Globus pallidus (tissue), 1 donor: ENCODE measurements around the gene EPHX1.
A peak's percentile ranks its signal among the peaks of the same experiment; 100 is the strongest.
"Not testable (repeated sequence)": the region's sequence is repeated elsewhere in the genome, so short reads cannot be mapped to it uniquely, and the experiment has no call there.

Source experiments
- DNase-seq: peaks from one replicate; pipeline ENCODE4 v3.0.0-alpha.2; 2015; ENCODE audit warnings: low spot score

EPHX1 gene

DNA sequence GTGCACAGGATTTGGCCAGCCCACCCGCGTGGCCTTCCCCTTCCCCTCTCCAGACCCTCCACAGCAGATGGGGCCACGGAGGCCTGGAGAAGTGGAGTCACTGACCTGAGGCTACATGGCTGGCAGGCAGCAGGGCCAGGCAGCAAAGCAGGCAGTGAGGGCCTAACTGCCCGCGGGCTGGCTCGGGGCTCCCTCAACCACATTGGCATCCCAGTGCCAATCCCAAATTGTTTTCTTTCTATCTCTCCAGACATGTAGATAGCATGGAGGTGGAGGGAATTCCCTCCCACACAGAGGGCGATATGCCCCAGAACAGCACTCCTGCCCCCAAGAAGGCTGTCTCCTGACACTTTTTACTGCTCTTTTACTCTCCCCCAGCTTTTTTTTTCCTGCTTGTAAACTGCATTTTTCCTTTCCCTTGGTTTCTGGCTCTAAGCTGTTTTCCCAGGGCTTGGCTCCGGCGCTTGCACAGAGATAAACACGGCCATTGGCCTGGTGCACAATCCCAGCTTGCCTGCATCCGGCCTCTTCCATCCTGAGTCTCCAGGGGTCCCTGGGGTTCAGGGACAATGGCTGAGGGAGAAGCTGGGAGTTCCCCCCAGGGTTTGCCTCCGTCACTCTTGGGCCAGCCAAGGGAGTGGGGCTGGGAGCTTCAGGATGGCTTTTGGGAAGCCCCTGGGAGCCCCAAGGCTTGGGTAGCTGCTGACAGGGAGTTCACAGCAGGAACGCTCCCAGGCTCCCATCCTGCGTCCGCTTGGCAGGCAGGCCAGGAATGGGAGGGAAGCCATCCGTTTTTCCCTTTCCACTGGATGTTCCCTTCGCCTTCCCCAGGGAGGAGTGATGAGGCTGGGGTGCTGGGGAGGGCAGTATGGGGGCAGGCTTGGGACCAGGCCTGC is 7.0 kb downstream of the EPHX1 start:
- no peak for DNase-seq

DNA sequence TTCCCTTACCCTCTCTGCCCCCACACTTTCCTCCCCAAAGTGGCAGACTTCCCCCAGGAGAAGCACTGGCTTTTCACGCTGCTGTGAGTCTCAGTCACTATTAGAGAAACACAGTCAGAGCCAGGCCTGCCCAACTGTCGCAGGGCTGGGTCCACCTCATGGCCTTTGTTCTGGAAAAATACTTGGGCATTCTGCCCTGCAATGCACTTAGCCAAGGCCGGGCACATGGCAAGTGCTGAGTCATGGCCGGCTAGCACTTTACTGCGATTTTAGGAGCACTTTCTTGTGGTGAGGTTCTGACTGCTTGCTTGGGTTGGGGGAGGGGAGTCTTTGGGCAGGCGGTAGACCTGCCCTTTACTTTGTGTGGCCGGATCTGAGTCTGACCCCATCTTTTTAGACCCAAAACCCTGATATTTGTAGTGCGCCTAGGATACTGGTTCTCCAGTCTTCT is 7.7 kb downstream of the EPHX1 start:
- DNase-seq: peak; percentile 91

DNA sequence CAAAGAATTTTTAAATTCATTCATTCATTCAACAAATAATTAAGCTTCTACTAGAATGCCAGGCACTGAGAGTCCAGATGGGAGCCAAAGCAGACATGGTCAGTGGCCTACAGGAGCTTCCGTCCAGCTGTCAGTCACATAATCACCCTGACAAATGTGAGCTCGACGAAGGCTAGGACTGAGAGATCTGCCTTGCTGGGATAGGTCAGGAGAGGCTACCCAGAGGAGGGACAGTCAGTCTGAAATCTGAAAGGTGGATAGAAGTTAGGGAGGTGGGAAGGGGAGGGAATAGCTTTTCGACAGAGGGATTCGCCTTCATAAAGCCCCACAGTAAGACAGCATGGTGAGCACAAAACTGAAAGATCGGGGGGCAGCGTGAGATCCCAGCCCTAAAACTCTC is 8.3 kb downstream of the EPHX1 start:
- no peak for DNase-seq

- DNase-seq: no peak
Observed at GRCh38 chr1:225819346-225820192, 9.6 kb downstream of the EPHX1 start.

DNA sequence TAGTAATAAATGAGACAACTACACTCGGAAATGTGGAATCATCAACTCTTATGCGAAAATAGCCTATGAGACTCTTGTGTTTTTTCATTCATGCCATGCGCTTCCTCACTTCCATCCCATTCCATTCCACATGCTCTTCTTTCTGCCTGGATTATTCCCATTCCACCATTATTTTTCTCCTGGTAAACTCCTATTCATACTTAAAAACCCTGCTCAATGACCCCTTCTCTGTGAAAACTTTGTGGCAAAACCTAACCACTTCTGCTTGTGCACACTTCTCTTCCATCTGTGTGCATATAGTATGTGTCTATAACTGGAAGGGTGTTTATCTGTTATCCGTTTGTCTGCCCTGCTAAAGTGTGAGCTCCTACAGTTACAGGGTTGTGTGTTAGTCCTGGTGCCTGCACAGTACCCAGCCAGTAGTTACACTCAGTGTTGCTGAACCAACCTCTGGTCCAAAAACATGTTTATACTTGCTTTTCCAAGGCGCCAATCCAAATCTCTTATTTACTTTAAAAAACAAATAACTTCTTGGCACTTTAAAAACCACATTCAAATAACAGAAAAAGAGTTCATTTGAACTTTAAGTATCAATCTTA is 10.7 kb downstream of the EPHX1 start:
- DNase-seq: no peak

- DNase-seq: no peak
Observed at GRCh38 chr1:225822655-225823403, 12.9 kb downstream of the EPHX1 start.

DNA sequence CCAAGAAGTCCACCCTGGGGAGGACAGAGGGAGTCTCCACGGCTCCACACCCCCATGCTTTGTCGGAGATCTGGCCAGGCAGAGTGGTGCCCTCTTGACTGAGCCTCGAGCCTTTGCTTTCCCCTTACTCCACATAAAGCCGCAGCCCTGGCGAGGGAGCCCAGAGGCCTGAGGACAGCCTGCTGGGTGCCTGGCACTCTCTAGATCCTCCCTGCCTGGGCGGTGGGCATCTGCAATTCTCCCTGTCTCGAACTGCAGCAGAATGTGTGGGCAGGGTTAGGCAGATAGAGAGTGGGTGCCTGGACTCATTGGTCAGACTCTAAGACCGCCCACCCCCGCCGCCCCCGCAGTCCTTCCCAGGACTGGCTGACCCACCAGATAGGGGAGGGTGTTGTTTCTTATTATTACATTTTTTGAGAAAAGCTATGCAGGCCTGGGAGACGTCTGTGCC is 13.9 kb downstream of the EPHX1 start:
- DNase-seq: no peak

DNA sequence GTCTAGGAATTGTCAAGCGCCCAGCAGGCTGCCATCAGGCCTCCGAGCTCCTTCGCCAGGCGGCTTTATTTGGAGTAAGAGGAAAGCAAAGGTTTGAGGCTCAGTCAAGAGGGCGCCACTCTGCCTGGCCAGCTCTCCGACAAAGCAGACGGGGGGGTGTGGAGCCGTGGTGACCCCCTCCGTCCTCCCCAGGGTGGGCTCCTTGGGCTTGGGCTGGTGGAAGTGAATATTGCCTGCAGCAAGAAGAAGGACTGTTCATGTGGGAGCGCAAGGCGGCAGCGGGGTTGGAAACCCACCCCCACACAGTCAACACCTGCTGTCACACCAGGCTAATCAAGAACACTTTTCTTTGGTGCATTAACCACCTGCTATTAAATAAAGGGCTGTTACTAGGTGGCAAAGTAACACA is 14.6 kb downstream of the EPHX1 start:
- no peak for DNase-seq

GRCh38 chr1:225825078-225825477 is 15.2 kb downstream of the EPHX1 start:
- DNase-seq: no peak

GRCh38 chr1:225825607-225826007 is 15.7 kb downstream of the EPHX1 start:
- no peak for DNase-seq

- no peak for DNase-seq
Observed at GRCh38 chr1:225827076-225827475, 17.2 kb downstream of the EPHX1 start.

GRCh38 chr1:225828706-225829345 is 18.9 kb downstream of the EPHX1 start:
- DNase-seq: no peak

GRCh38 chr1:225830841-225831240 is 20.9 kb downstream of the EPHX1 start:
- no peak for DNase-seq

DNA sequence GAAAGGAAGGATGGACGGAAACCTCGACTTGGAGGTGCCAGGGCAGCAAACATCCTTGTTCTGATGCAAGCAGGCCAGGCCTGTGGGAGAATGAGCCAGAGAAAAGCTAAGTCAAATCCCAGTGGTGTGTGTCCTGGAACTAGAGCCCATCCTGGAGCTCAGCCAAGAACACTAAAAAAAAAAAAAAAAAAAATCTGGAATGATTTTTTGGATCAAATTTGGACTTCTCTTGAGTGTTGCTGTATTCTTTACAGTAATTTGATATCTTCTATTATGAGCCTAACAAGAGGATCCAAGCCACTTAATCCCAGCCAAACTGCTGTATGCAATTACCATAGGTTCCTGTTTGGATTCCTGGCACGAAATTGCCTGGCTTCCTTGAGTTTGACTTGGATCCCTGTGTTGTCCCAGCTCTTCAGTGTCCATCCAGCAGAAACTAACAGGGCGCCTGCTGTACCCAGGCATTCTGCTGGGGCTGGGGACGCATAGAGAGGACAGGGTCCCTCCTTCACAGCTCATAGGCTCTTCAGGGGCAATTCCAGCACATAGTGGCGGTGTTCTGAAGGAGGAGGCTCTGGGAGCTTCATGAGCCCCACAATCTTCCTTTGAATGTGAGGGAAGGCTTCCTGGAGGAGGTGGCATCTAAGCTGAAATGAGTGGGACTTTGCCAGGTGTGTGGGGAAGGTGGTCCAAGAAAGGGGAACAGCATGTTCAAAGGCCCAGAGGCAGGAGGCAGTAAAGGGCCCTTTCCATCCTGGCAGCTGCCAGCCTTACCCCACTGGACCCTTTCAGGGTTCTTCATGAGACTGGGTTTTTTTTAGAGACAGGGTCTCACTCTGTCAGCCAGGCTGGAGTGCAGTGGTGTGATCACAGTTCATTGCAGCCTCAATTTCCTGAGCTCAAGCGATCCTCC is 24.7 kb downstream of the EPHX1 start:
- no peak for DNase-seq

- no peak for DNase-seq
Observed at GRCh38 chr1:225835856-225836255, 25.9 kb downstream of the EPHX1 start.

GRCh38 chr1:225836296-225836695 is 26.4 kb downstream of the EPHX1 start:
- DNase-seq: not testable (repeated sequence)

GRCh38 chr1:225838793-225839192 is 28.9 kb downstream of the EPHX1 start:
- no peak for DNase-seq

GRCh38 chr1:225840223-225840610 is 30.3 kb downstream of the EPHX1 start:
- no peak for DNase-seq

- no peak for DNase-seq
Observed at GRCh38 chr1:225840713-225841112, 30.8 kb downstream of the EPHX1 start.

- no peak for DNase-seq
Observed at GRCh38 chr1:225842074-225842473, 32.1 kb downstream of the EPHX1 start.
